Mammary epithelial cell (primary cell): ENCODE results near the gene RGS18.

Experiments
- EZH2 ChIP-seq: IDR thresholded peaks from 2 replicates; pipeline ENCODE4 v1.6.1; 2012; ENCODE audit warnings: low read length, inconsistent platforms, borderline replicate concordance
- TF ChIP-seq, protein P1 (sequence below), 2 donors: IDR thresholded peaks in 1 of 2; conservative IDR thresholded peaks in 1 of 2; 2 replicates each; pipeline ENCODE4 v1.5.1; 2011 to 2012; ENCODE audit warnings: inconsistent platforms in 2 of 2, low read length in 2 of 2, mild to moderate bottlenecking in 2 of 2, control low read depth in 1 of 2, low read depth in 1 of 2; ENCODE audit not compliant: insufficient read depth in 1 of 2; ENCODE audit errors: extremely low read depth in 1 of 2

DNA sequence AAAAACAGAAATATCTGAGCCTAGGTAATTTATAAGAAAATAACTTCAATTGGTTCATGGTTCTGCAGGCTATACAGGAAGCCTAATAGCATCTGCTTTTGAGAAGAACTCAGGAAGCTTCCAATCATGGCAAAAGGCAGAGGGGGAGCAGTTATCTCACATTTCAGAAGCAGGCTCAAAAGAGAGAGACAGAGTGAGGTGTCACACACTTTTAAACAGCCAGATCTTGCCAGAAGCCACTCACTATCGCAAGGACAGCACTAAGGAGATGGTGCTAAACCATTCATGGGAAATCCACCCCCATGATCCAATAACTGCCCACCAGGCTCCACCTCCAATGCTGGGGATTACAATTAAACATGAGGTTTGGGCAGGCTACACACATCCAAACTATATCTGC lies 25.5 kb downstream of the RGS18 start:
- TF ChIP-seq, protein P1, sequence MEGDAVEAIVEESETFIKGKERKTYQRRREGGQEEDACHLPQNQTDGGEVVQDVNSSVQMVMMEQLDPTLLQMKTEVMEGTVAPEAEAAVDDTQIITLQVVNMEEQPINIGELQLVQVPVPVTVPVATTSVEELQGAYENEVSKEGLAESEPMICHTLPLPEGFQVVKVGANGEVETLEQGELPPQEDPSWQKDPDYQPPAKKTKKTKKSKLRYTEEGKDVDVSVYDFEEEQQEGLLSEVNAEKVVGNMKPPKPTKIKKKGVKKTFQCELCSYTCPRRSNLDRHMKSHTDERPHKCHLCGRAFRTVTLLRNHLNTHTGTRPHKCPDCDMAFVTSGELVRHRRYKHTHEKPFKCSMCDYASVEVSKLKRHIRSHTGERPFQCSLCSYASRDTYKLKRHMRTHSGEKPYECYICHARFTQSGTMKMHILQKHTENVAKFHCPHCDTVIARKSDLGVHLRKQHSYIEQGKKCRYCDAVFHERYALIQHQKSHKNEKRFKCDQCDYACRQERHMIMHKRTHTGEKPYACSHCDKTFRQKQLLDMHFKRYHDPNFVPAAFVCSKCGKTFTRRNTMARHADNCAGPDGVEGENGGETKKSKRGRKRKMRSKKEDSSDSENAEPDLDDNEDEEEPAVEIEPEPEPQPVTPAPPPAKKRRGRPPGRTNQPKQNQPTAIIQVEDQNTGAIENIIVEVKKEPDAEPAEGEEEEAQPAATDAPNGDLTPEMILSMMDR (conservative IDR thresholded peaks at IDR 0.05 in 1 of 2, IDR thresholded peaks at IDR 0.05 in 1 of 2; ENCODE audit: extremely low read depth in 1 of 2, insufficient read depth in 1 of 2, low read depth in 1 of 2, low read length in 2 of 2), result no peak
- no peak for TF ChIP-seq EZH2
